Measurements from ENCODE around the gene TBC1D16. TPM values are rescaled to one million over a fixed set of nuclear protein-coding genes. Genes with fewer than 3 reads are reported as not detected.

The TBC1D16 gene
- total RNA-seq, 1 donor from 2014 or later: 21.7 TPM

DNA sequence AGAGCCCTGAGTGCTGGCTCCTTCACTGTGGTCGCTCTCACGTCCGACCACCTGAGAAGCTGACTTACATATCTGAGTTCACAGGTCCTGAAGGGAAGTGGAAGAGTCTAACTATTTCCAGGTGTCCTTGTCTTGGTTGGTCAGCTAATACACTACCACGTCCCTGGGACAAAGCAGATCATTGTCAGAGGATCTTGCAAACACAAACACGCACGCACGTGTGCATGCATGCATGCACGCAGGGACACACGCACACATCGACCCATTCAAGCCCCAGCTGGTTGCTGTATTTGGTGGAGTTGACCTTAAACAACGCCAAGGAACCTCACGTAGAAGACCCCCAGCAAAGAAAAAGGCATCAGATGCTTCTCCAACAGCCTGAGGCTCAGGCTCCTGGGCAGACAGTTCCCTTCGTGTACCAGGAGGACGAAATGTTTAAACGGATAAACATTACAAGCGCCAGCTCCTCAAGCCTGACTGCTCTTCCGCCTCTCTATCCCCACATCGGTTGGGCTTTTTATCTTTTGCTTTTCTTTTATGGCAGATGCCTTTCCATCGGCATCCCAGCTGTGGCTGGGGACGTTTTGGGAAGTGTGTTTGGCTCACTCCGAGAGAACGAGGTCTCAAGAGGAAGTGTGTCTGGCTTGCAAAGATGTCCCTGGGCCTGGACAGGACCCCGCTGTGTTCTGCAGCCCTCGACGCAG is 95.8 kb downstream of the TBC1D16 start:
- peaks cover 9% of the 10 kb centered on the region for H3K4me1 ChIP-seq
- no peak overlapping the region for H3K27ac ChIP-seq
- H3K36me3 ChIP-seq: peaks cover 7% of the 10 kb centered on the region
- no peak for DNase-seq
- no peak overlapping the region for H3K4me3 ChIP-seq
- TF ChIP-seq, protein P1, sequence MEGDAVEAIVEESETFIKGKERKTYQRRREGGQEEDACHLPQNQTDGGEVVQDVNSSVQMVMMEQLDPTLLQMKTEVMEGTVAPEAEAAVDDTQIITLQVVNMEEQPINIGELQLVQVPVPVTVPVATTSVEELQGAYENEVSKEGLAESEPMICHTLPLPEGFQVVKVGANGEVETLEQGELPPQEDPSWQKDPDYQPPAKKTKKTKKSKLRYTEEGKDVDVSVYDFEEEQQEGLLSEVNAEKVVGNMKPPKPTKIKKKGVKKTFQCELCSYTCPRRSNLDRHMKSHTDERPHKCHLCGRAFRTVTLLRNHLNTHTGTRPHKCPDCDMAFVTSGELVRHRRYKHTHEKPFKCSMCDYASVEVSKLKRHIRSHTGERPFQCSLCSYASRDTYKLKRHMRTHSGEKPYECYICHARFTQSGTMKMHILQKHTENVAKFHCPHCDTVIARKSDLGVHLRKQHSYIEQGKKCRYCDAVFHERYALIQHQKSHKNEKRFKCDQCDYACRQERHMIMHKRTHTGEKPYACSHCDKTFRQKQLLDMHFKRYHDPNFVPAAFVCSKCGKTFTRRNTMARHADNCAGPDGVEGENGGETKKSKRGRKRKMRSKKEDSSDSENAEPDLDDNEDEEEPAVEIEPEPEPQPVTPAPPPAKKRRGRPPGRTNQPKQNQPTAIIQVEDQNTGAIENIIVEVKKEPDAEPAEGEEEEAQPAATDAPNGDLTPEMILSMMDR (IDR thresholded peaks at IDR 0.05): no peak
- H3K9me3 ChIP-seq: no peaks in the 10 kb centered on the region
- intact Hi-C loops (cut with DNase I): no loop called here
- H3K27me3 ChIP-seq: no peaks in the 10 kb centered on the region
- no peak for ATAC-seq

DNA sequence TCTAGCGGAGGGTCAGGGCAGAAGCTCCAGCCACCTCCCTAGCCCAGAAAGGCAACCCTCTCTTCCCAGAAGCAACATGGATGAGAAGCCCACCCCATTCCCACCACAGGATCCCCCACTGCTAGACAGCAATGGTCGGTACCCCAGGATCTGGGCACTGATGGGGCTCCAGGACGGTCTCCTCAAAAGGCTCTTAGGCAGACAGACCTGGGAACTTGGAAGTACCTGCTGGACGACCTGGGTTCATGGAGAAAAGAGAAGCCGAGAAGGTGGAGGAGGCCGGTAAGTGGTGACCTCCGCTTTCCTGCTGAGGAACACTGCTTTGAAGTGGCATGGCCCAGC is 96.6 kb downstream of the TBC1D16 start:
- no peak overlapping the region for H3K27ac ChIP-seq
- H3K36me3 ChIP-seq: peaks cover 2% of the 10 kb centered on the region
- no peaks in the 10 kb centered on the region for H3K27me3 ChIP-seq
- no peak overlapping the region for H3K4me3 ChIP-seq
- ATAC-seq (no peak), DNase-seq (peak; percentile 46)
- TF ChIP-seq, protein P1 (IDR thresholded peaks at IDR 0.05): no peak
- peaks cover 9% of the 10 kb centered on the region for H3K4me1 ChIP-seq
- H3K9me3 ChIP-seq: no peaks in the 10 kb centered on the region
- intact Hi-C loops (cut with DNase I): no loop called here

DNA sequence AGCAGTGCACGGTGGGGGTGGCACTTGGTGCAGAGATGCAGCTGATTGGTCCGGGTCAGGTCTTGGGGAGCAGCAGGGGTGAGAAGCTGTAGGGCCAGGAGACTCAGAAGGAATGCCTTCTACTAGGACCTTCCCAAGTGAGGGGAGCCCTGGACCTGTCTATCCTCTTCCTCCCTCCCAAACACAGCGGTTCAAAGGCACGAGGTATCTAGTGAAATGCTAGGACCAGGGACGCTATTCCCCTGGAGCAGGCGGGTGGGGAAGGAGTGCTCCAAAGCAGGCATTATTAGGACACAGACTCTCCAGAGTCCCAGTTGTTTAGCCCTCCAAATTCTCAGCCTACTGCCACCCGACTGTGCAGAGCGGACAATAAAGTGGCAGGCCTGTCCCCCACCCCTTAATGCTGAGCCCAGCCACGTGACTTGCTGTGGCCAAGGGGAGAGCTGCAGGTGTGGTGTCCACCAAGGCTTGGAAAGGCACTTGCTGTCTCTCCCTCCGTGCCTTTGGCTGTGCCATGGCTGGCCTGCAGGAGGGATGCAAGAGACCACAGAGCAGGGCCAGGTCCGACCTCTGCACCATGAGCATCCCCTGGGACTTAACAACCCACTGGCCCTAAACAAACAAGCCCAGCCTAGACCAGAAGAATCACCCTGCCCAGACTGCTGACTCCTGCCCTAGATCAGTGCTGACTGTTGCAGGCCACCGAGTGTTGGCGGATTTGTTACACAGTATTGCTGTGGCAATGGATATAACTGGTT is 97.2 kb downstream of the TBC1D16 start:
- no peak overlapping the region for H3K4me3 ChIP-seq
- no peak overlapping the region for H3K27ac ChIP-seq
- no peaks in the 10 kb centered on the region for H3K9me3 ChIP-seq
- H3K36me3 ChIP-seq: no peaks in the 10 kb centered on the region
- H3K27me3 ChIP-seq: no peaks in the 10 kb centered on the region
- ATAC-seq: no peak
- intact Hi-C loops (cut with DNase I): no loop called here
- TF ChIP-seq, protein P1 (IDR thresholded peaks at IDR 0.05): no peak
- DNase-seq: peak; percentile 52
- H3K4me1 ChIP-seq: peaks cover 9% of the 10 kb centered on the region

DNA sequence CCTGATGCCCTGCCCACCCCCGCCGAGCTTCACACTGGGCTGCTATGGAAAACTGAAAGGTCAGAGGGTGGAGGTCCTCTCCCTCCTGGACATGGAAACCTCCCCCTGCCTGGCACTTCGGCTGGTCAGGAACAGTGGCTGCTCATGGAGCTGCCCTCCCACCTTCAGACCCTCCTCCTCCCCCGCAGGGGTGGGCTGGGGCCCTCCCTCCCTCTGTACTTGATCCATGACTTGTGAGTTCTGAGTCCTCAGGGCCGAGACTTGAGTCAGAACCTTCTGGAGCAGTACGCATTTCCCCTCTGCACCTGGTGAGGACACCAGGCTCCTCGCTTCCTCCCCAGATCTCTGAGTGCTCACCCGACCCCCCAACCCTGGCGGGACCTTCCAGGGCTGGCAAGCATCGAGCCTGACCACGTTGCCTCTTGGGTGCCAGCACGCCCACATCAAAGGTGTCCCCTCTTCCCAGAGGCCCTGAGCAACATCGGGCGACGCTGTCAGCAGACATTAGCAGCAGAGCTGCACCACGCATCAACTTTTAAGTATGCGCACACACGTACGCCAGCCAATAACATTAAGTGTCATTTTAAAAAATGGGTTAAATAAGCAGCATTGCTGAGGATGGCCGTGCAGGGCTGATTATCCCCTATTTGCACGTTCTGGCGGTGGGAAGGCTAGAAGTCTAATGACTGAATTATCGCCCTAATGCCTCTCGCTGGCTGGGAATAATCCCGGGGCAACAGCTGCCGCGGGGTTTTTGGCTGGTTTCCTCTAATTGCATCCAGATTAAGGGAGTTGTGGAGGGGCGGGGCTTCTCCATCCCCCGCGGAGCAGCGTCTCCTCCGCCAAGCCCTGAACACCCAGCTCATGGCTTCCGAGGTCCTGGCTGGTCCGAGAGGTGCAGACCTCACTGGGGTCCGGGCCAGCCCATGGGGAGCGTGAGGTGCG is 98.0 kb downstream of the TBC1D16 start:
- Histone ChIP-seq H3K9me3 (no peaks in the 10 kb centered on the region), H3K4me1 (peaks cover 5% of the 10 kb centered on the region), H3K27me3 (no peaks in the 10 kb centered on the region), H3K27ac (no peak overlapping the region), H3K36me3 (no peaks in the 10 kb centered on the region), H3K4me3 (no peak overlapping the region)
- DNase-seq (no peak), ATAC-seq (no peak)
- TF ChIP-seq, protein P1 (IDR thresholded peaks at IDR 0.05): no peak
- intact Hi-C loops (cut with DNase I): no loop called here

DNA sequence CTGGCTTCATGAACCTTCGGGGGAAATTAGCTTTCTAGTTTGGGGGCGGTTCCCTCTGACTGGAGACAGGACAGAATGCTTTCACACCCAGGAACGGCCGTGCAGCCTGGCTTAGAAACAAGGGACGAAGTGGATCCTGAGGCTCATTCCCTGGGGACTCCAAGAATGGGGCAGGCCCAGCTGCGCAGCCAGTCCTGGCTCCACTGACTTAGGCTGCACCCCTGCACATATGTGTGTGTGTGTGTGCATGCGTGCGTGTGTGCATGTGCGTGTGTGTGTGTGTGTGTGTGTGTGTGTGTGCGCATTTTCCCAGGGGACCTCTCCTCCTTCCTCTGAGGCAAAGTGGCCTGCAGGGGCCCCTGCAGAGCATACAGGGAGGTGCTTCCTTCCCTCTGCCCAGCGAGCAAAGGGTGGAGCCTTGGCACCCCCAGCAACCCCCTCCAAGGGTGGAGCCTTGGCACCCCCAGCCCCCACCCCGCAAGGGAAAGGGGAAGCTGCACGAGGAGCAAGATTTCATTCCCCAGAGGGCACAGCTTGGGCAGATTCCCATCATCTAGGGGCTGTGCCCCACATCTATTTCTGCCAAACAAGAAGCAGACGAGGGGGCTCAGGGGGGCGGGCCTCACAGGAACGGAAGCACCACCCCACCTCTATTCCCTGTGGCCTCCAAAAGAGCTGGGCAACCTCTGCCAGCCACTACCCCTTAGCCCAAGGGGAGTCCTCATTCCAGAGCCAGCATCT is 98.9 kb downstream of the TBC1D16 start:
- DNase-seq (no peak), ATAC-seq (no peak)
- no peaks in the 10 kb centered on the region for H3K36me3 ChIP-seq
- H3K27me3 ChIP-seq: peaks cover 4% of the 10 kb centered on the region
- H3K9me3 ChIP-seq: no peaks in the 10 kb centered on the region
- intact Hi-C loops (cut with DNase I): no loop called here
- no peak overlapping the region for H3K4me3 ChIP-seq
- H3K27ac ChIP-seq: no peak overlapping the region
- H3K4me1 ChIP-seq: no peaks in the 10 kb centered on the region
- TF ChIP-seq, protein P1 (IDR thresholded peaks at IDR 0.05): no peak
